CD4-positive, alpha-beta memory T cell (primary cell): ENCODE results near the gene RAPGEF4. TPM values are rescaled to one million over a fixed set of nuclear protein-coding genes. Genes with fewer than 3 reads are reported as not detected.

ENCODE experiments used
- CTCF ChIA-PET: fragments of 350-600 bp; sonication (Branson Sonifier 250); formaldehyde crosslinking; loops from one replicate; lab custom pipeline; 2021; ENCODE audit warnings: inconsistent platforms; ENCODE audit not compliant: partially characterized antibody; lab: Charles Lee
- POLR2A ChIA-PET: fragments of 350-600 bp; sonication (Branson Sonifier 250); formaldehyde crosslinking; loops from one replicate; lab custom pipeline; 2021; ENCODE audit not compliant: partially characterized antibody; lab: Charles Lee
- DNase-seq, 5 donors: peaks; one replicate each; pipeline versions ENCODE4 v3.0.0 to v3.0.0-alpha.2; 2020 to 2022; ENCODE audit warnings: mixed read lengths in 1 of 5
- H3K27ac ChIP-seq: one replicate; pipeline ENCODE4 v1.7.0; 2013; ENCODE audit warnings: low read depth, low read length
- H3K27me3 ChIP-seq: 2 replicates; pipeline ENCODE4 v1.7.0; 2013; ENCODE audit warnings: mild to moderate bottlenecking, low read length, moderate library complexity; ENCODE audit not compliant: insufficient read depth
- H3K36me3 ChIP-seq: 2 replicates; pipeline ENCODE4 v1.7.0; 2013; ENCODE audit warnings: mild to moderate bottlenecking, low read length, moderate library complexity; ENCODE audit not compliant: insufficient read depth
- H3K4me1 ChIP-seq: 2 replicates; pipeline ENCODE4 v1.7.0; 2013; ENCODE audit warnings: mild to moderate bottlenecking, low read length, moderate library complexity; ENCODE audit not compliant: insufficient read depth
- H3K4me3 ChIP-seq, 2 donors: one replicate each; pipeline ENCODE4 v1.7.0; 2013; ENCODE audit warnings: low read length in 2 of 2, mild to moderate bottlenecking in 1 of 2
- H3K9me3 ChIP-seq, 2 donors: one replicate each; pipeline ENCODE4 v1.7.0; 2013; ENCODE audit warnings: low read length in 2 of 2, control low read depth in 1 of 2; ENCODE audit not compliant: control insufficient read depth in 1 of 2
- H3K27ac Mint-ChIP-seq, 7 donors: one replicate each; pipeline ENCODE4 v1.8.0; 2020 to 2021; ENCODE audit warnings: mixed read lengths in 7 of 7, mild to moderate bottlenecking in 6 of 7, inconsistent platforms in 3 of 7, moderate library complexity in 3 of 7
- H3K27me3 Mint-ChIP-seq, 2 donors: one replicate each; pipeline ENCODE4 v1.8.0; 2020 to 2021; ENCODE audit warnings: mixed read lengths in 2 of 2
- H3K36me3 Mint-ChIP-seq, 2 donors: one replicate each; pipeline ENCODE4 v1.8.0; 2020 to 2021; ENCODE audit warnings: mixed read lengths in 2 of 2, inconsistent platforms in 1 of 2, mild to moderate bottlenecking in 1 of 2
- H3K4me1 Mint-ChIP-seq, 4 donors: one replicate each; pipeline ENCODE4 v1.8.0; 2020 to 2021; ENCODE audit warnings: mixed read lengths in 4 of 4, mild to moderate bottlenecking in 1 of 4
- H3K4me3 Mint-ChIP-seq, 8 donors: one replicate each; pipeline ENCODE4 v1.8.0; 2020 to 2021; ENCODE audit warnings: mixed read lengths in 8 of 8, mild to moderate bottlenecking in 7 of 8, moderate library complexity in 6 of 8, inconsistent platforms in 3 of 8
- H3K9me3 Mint-ChIP-seq, 8 donors: one replicate each; pipeline ENCODE4 v1.8.0; 2020 to 2021; ENCODE audit warnings: mixed read lengths in 8 of 8, mild to moderate bottlenecking in 5 of 8, inconsistent platforms in 3 of 8, moderate library complexity in 1 of 8
- intact Hi-C: fragments of 100-400 bp; cut with micrococcal nuclease; formaldehyde crosslinking; loops from one replicate; pipeline ENCODE4 v1.15.1; 2023
- polyA plus RNA-seq, 2 donors: library from polyadenylated mRNA; unstranded; fragments of 300-500 nt; fragmentation: Illumina TruSeq; gene quantifications; one replicate each; pipeline ENCODE4 v1.2.3, GENCODE V29; 2021
- total RNA-seq, 2 experiments: library from RNA; stranded (reverse); gene quantifications; one replicate each; pipeline ENCODE4 v1.2.3, GENCODE V29; 2021

Gene RAPGEF4
- total and polyA plus RNA-seq, 4 experiments from 2014 or later, result not detected

DNA sequence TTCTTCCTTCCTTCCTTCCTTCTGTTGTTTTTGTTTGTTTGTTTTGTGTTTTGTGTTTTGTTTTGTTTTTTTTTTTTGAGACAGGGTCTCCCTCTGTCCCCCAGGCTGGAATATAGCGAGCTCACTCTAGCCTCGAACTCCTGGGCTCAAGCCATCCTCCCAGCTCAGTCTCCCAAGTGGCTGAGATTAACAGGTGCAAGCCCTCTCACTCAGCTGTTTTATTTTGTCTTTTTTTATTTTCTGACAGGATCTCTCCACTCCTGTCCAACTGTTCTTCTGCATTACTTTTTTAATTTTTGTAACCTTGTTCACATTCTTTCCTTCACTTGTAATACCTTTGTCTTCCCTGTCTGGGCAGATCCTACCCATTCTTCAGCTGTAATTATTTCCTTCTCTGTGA lies 363.6 kb downstream of the RAPGEF4 start:
- ChIA-PET CTCF (no interaction called here), POLR2A (no interaction called here)
- H3K9me3 Mint-ChIP-seq, result no peaks in the 10 kb centered on the region
- Histone ChIP-seq H3K9me3 (no peaks in the 10 kb centered on the region), H3K27me3 (no peaks in the 10 kb centered on the region), H3K4me1 (peaks cover 9% of the 10 kb centered on the region), H3K27ac (no peak overlapping the region), H3K4me3 (no peak overlapping the region), H3K36me3 (no peaks in the 10 kb centered on the region)
- H3K36me3 Mint-ChIP-seq, result no peaks in the 10 kb centered on the region
- intact Hi-C loops, result no loop called here
- no peaks in the 10 kb centered on the region for H3K27me3 Mint-ChIP-seq
- no peak overlapping the region for H3K4me3 Mint-ChIP-seq
- H3K4me1 Mint-ChIP-seq, result peaks cover 5 to 32% (median 16%) of the 10 kb centered on the region in 4 donors
- no peak for DNase-seq
- H3K27ac Mint-ChIP-seq, result no peak overlapping the region

DNA sequence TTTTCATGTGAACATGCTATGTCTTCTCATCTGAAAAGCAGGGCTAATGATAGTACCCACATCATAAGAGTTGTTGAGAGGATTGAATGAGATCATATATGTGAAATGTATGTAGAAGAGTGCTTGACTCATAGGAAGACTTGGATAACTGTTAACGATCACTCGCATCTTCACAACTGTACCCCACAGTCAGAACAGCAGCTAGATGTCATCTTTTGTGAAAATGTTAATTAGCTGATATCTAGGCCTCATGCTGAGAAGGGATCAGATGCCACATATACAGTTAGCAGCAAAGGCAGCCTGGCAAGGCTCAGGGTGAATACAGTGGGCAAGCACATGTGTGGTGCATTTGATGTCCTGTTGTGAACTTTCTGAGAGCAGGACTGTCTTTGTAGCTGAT lies 364.2 kb downstream of the RAPGEF4 start:
- Mint-ChIP-seq H3K9me3 (no peaks in the 10 kb centered on the region), H3K36me3 (no peaks in the 10 kb centered on the region), H3K27ac (no peak overlapping the region), H3K27me3 (no peaks in the 10 kb centered on the region), H3K4me1 (peaks cover 5 to 33% (median 16%) of the 10 kb centered on the region in 4 donors), H3K4me3 (no peak overlapping the region)
- H3K4me3 ChIP-seq, result no peak overlapping the region
- H3K4me1 ChIP-seq, result peaks cover 9% of the 10 kb centered on the region
- intact Hi-C loops, result no loop called here
- no peaks in the 10 kb centered on the region for H3K36me3 ChIP-seq
- CTCF ChIA-PET, result no interaction called here
- H3K27me3 ChIP-seq, result no peaks in the 10 kb centered on the region
- H3K9me3 ChIP-seq, result no peaks in the 10 kb centered on the region
- no peak overlapping the region for H3K27ac ChIP-seq
- POLR2A ChIA-PET, result no interaction called here
- no peak for DNase-seq

DNA sequence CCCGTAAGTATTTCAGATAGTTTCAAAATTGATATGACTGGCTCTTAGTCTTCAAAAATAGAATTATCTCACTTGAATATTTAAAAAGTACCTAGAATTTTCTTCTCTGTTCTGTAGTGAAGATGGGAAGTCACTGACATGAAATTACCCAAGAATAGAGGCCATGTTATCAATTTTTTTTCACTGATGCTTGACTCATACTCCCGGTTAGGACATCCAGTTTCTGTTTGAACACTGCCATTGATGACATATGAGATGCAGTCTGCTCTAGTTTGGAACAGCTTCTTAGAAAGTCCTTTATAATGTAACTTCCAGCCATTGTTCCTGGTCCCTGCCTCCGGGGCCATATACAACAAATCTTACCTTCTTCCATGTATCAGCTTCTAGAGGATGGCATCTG lies 366.0 kb downstream of the RAPGEF4 start:
- H3K4me3 Mint-ChIP-seq, result peak overlapping the region in 7 of 8 donors; percentile 5 to 63 (median 39)
- intact Hi-C loops, result no loop called here
- H3K4me1 Mint-ChIP-seq, result peaks cover 5 to 33% (median 16%) of the 10 kb centered on the region in 4 donors
- ChIA-PET CTCF (interaction anchor here (1.6 kb wide), 1 partner anchor 109 kb away, joined by 3 read pairs; no protein-coding TSS in a partner anchor), POLR2A (no interaction called here)
- peaks cover 9% of the 10 kb centered on the region for H3K4me1 ChIP-seq
- peak overlapping the region in 3 of 7 donors; percentile 1 to 10 (median 4) for H3K27ac Mint-ChIP-seq
- H3K36me3 Mint-ChIP-seq, result no peaks in the 10 kb centered on the region
- H3K27me3 Mint-ChIP-seq, result no peaks in the 10 kb centered on the region
- no peaks in the 10 kb centered on the region for H3K9me3 ChIP-seq
- no peaks in the 10 kb centered on the region for H3K27me3 ChIP-seq
- no peaks in the 10 kb centered on the region for H3K9me3 Mint-ChIP-seq
- no peaks in the 10 kb centered on the region for H3K36me3 ChIP-seq
- DNase-seq, result no peak
- no peak overlapping the region for H3K4me3 ChIP-seq
- no peak overlapping the region for H3K27ac ChIP-seq

Other genes starting within 250 kb of the RAPGEF4 start
- 10 to 100 TPM; 34.2 to 36.8 TPM for gene PDK1, start 179.8 kb upstream of the RAPGEF4 start, total RNA-seq
- gene PDK1, start 179.8 kb upstream of the RAPGEF4 start, polyA plus RNA-seq, result 10 to 100 TPM; 12.9 to 19.3 TPM